Mesenchymal stem cell (in vitro differentiated cells and primary cell): Measurements from ENCODE around the gene RABL6.
"Not testable (repeated sequence)": the region's sequence is repeated elsewhere in the genome, so short reads cannot be mapped to it uniquely, and the experiment has no call there.

Source experiments
- DNase-seq: peaks from one replicate; pipeline ENCODE4 v3.0.0-alpha.2; 2013
- H2AFZ ChIP-seq: one replicate; pipeline ENCODE4 v1.6.1; 2013; ENCODE audit warnings: low read depth, mild to moderate bottlenecking, control low read depth, inconsistent platforms, low read length, moderate library complexity
- H2AK5ac ChIP-seq: 2 replicates; pipeline ENCODE4 v1.6.1; 2013; ENCODE audit warnings: low read length, moderate library complexity, mild to moderate bottlenecking, inconsistent platforms; ENCODE audit not compliant: severe bottlenecking
- H2BK120ac ChIP-seq: one replicate; pipeline ENCODE4 v1.6.1; 2013; ENCODE audit warnings: low read depth, mild to moderate bottlenecking, inconsistent platforms, low read length, moderate library complexity
- H2BK12ac ChIP-seq, 2 experiments: one replicate each; pipeline ENCODE4 v1.6.1; 2013; ENCODE audit warnings: inconsistent platforms in 2 of 2, low read length in 2 of 2, mild to moderate bottlenecking in 2 of 2, moderate library complexity in 2 of 2, control low read depth in 1 of 2
- H2BK15ac ChIP-seq: one replicate; pipeline ENCODE4 v1.6.1; 2013; ENCODE audit warnings: mild to moderate bottlenecking, low read depth, inconsistent platforms; ENCODE audit not compliant: poor library complexity, severe bottlenecking
- H2BK5ac ChIP-seq: 2 replicates; pipeline ENCODE4 v1.6.1; 2013; ENCODE audit warnings: low read depth, mild to moderate bottlenecking, low read length, control low read depth, inconsistent platforms; ENCODE audit not compliant: poor library complexity, severe bottlenecking
- H3K14ac ChIP-seq, 2 experiments: one replicate each; pipeline ENCODE4 v1.6.1; 2013; ENCODE audit warnings: inconsistent platforms in 2 of 2, low read length in 2 of 2, control low read depth in 1 of 2, mild to moderate bottlenecking in 1 of 2, moderate library complexity in 1 of 2
- H3K18ac ChIP-seq, 2 experiments: one replicate each; pipeline ENCODE4 v1.6.1; 2013; ENCODE audit warnings: inconsistent platforms in 2 of 2, low read length in 2 of 2, control low read depth in 1 of 2, low read depth in 1 of 2, mild to moderate bottlenecking in 1 of 2
- H3K23ac ChIP-seq, 2 experiments: one replicate each; pipeline ENCODE4 v1.6.1; 2013; ENCODE audit warnings: inconsistent platforms in 2 of 2, low read length in 2 of 2, mild to moderate bottlenecking in 2 of 2, moderate library complexity in 2 of 2, control low read depth in 1 of 2
- H3K27ac ChIP-seq: 2 replicates; pipeline ENCODE4 v1.5.1; 2013; ENCODE audit warnings: mild to moderate bottlenecking, moderate library complexity, low read length, control low read depth, inconsistent platforms; ENCODE audit not compliant: poor library complexity, severe bottlenecking
- H3K27me3 ChIP-seq, 2 experiments: 2 replicates each; pipeline versions ENCODE4 v1.6.1 to v1.7.0; 2013; ENCODE audit warnings: low read length in 2 of 2, mild to moderate bottlenecking in 2 of 2, moderate library complexity in 2 of 2, control low read depth in 1 of 2, inconsistent platforms in 1 of 2; ENCODE audit not compliant: control insufficient read depth in 1 of 2, insufficient read depth in 1 of 2
- H3K36me3 ChIP-seq, 2 experiments: 2 replicates each; pipeline versions ENCODE4 v1.6.1 to v1.7.0; 2013; ENCODE audit warnings: low read length in 2 of 2, control low read depth in 1 of 2, inconsistent platforms in 1 of 2, low read depth in 1 of 2, mild to moderate bottlenecking in 1 of 2; ENCODE audit not compliant: insufficient read depth in 2 of 2, control insufficient read depth in 1 of 2
- H3K4ac ChIP-seq, 2 experiments: one replicate each; pipeline ENCODE4 v1.6.1; 2013; ENCODE audit warnings: inconsistent platforms in 2 of 2, low read length in 2 of 2, mild to moderate bottlenecking in 2 of 2, moderate library complexity in 2 of 2, control low read depth in 1 of 2, low read depth in 1 of 2
- H3K4me1 ChIP-seq: 2 replicates; pipeline ENCODE4 v1.6.1; 2013; ENCODE audit warnings: low read depth, low read length, control low read depth; ENCODE audit not compliant: control insufficient read depth, insufficient read depth
- H3K4me2 ChIP-seq: 2 replicates; pipeline ENCODE4 v1.6.1; 2013; ENCODE audit warnings: low read length, mild to moderate bottlenecking, inconsistent platforms; ENCODE audit not compliant: poor library complexity, severe bottlenecking
- H3K4me3 ChIP-seq, 2 experiments: 2 replicates each; pipeline versions ENCODE4 v1.5.1 to v1.7.0; 2013; ENCODE audit warnings: low read length in 2 of 2, mild to moderate bottlenecking in 2 of 2, control low read depth in 1 of 2, low read depth in 1 of 2; ENCODE audit not compliant: insufficient read depth in 1 of 2
- H3K79me1 ChIP-seq: replicated peaks from 2 replicates; pipeline ENCODE4 v1.6.1; 2013; ENCODE audit warnings: mild to moderate bottlenecking, control low read depth, low read length, inconsistent platforms; ENCODE audit not compliant: poor library complexity, severe bottlenecking
- H3K9ac ChIP-seq: 2 replicates; pipeline ENCODE4 v1.7.0; 2013; ENCODE audit warnings: mild to moderate bottlenecking, low read length, moderate library complexity
- H3K9me3 ChIP-seq: 2 replicates; pipeline ENCODE4 v1.7.0; 2013; ENCODE audit warnings: mild to moderate bottlenecking, low read length; ENCODE audit not compliant: control insufficient read depth
- H4K8ac ChIP-seq: one replicate; pipeline ENCODE4 v1.6.1; 2013; ENCODE audit warnings: inconsistent platforms, mild to moderate bottlenecking, low read length, moderate library complexity
- H4K91ac ChIP-seq: one replicate; pipeline ENCODE4 v1.6.1; 2013; ENCODE audit warnings: mild to moderate bottlenecking, low read length, inconsistent platforms
- whole genome bisulfite sequencing: methylation state at CpG from one replicate; pipeline ENCODE4 v1.1.7; 2013; ENCODE audit warnings: mixed read lengths; 5-methylcytosine and 5-hydroxymethylcytosine counted together

RABL6 gene

DNA sequence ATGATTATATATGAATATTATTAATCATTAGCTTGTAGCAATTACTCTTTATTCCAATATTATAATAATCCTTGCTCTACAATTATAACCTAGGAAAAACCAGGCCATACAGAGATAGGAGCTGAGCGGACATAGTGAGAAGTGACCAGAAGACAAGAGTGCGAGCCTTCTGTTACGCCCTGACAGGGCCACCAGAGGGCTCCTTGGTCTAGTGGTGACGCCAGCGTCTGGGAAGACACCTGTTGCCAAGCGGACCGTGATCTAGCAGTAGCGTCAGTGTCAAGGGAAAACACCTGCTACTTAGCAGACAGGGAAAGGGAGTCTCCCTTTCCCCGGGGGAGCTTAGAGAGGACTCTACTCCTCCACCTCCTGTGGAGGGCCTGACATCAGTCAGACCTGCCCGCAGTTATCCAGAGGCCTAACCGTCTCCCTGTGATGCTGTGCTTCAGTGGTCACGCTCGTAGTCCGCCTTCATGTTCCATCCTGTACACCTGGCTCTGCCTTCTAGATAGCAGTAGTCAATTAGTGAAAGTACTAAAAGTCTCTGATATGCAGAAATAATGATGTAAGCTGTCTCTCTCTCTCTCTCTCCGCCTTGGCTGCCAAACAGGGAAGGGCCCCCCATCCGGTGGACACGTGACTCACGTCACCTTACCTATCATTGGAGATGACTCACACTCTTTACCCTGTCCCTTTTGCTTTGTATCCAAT, 41.2 kb upstream of the RABL6 start:
- not testable (repeated sequence) for H2AK5ac ChIP-seq, H3K36me3 ChIP-seq, H3K9ac ChIP-seq, H2BK15ac ChIP-seq, H3K14ac ChIP-seq, H2AFZ ChIP-seq, H3K27ac ChIP-seq, H3K79me1 ChIP-seq, H4K8ac ChIP-seq, H3K4me2 ChIP-seq, H3K18ac ChIP-seq, H3K9me3 ChIP-seq, H4K91ac ChIP-seq, H2BK12ac ChIP-seq, H2BK5ac ChIP-seq, H3K4ac ChIP-seq, H2BK120ac ChIP-seq, H3K4me1 ChIP-seq, H3K4me3 ChIP-seq, H3K23ac ChIP-seq
- 55% methylated on average over 14 of the region's 18 CpGs for WGBS
- peaks cover 33 to 38% of the 10 kb centered on the region in 2 experiments for H3K27me3 ChIP-seq
- DNase-seq = peak; percentile 64

DNA sequence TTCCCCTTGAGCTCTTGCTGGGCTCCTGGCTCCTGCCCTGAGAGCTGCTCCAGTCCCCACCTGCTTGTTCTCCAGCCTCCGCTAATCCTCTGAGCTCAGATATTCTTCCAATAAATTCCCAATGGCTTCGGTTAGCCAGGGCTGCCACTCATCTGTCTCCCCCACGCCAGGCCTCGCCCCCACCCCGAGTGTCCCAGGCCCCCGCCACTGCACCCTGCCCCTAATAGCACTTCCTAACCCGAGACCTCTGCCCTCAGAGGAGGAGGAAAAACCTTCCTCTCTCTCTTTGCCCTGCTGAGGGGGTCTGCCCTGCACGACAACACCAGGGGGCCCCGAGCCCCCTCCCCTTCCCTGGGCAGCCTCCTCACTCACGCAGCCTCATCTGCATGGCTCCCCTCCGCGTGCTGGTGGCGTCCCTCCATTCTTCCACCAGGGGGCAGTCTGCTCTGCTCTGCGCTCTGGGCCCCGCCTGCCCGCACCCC, 38.0 kb upstream of the RABL6 start:
- Histone ChIP-seq H3K4me3 (no peak overlapping the region), H2AK5ac (no peak overlapping the region), H3K9ac (no peak overlapping the region), H3K23ac (no peak overlapping the region), H3K4me1 (peaks cover 2% of the 10 kb centered on the region), H2BK5ac (no peak overlapping the region), H3K14ac (no peak overlapping the region), H2BK12ac (no peak overlapping the region), H3K27me3 (peaks cover 18 to 38% of the 10 kb centered on the region in 2 experiments), H3K27ac (no peak overlapping the region), H2BK120ac (no peak overlapping the region), H3K79me1 (no peaks in the 10 kb centered on the region), H4K8ac (no peak overlapping the region), H3K4ac (no peak overlapping the region), H2BK15ac (no peak overlapping the region), H4K91ac (no peak overlapping the region), H3K36me3 (no peaks in the 10 kb centered on the region), H3K18ac (no peak overlapping the region), H2AFZ (no peak overlapping the region), H3K4me2 (no peak overlapping the region), H3K9me3 (peaks cover 13% of the 10 kb centered on the region)
- DNase-seq = no peak
- 32% methylated on average over 8 of the region's 16 CpGs for WGBS

DNA sequence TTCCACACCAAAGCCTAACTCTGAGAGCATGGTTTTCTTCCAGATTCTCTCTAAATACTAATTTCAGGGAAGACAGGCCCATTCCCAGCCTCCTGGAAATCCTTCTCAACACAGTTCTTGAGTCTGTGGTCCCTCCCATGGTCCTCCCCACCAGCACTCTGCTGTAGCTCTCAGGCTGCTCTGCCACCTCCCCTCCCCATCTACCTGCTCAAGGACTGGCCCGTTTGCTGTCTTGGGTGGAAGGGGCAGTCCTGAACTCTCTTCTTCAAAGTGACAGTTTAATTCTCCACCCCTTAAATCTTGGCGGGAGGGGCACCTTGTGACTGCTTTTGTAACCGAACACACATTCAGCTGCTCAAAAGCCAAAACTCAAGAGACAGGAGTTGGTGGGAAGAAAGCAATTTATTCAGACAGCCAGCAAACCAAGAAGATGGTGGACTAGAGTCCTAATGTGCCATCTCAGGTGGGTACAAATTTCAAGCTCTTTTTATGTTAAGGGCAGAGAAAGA, 35.8 kb upstream of the RABL6 start:
- peaks cover 12 to 42% of the 10 kb centered on the region in 2 experiments for H3K27me3 ChIP-seq
- no peak overlapping the region for H2AFZ ChIP-seq
- H3K4ac ChIP-seq = no peak overlapping the region
- H3K4me1 ChIP-seq = peaks cover 2% of the 10 kb centered on the region
- no peak overlapping the region for H3K14ac ChIP-seq
- H2BK120ac ChIP-seq = no peak overlapping the region
- no peak overlapping the region for H3K23ac ChIP-seq
- peaks cover 13% of the 10 kb centered on the region for H3K9me3 ChIP-seq
- no peak overlapping the region for H3K9ac ChIP-seq
- H3K4me3 ChIP-seq = no peak overlapping the region
- DNase-seq = no peak
- H3K4me2 ChIP-seq = no peak overlapping the region
- no peak overlapping the region for H3K18ac ChIP-seq
- no peak overlapping the region for H3K27ac ChIP-seq
- H2BK12ac ChIP-seq = no peak overlapping the region
- H2BK15ac ChIP-seq = no peak overlapping the region
- WGBS = 89% methylated on average over 3 of the region's 3 CpGs
- H3K36me3 ChIP-seq = no peaks in the 10 kb centered on the region
- no peak overlapping the region for H4K8ac ChIP-seq
- no peak overlapping the region for H2AK5ac ChIP-seq
- no peak overlapping the region for H2BK5ac ChIP-seq
- peak overlapping the region; percentile 27 for H4K91ac ChIP-seq
- H3K79me1 ChIP-seq = no peaks in the 10 kb centered on the region

DNA sequence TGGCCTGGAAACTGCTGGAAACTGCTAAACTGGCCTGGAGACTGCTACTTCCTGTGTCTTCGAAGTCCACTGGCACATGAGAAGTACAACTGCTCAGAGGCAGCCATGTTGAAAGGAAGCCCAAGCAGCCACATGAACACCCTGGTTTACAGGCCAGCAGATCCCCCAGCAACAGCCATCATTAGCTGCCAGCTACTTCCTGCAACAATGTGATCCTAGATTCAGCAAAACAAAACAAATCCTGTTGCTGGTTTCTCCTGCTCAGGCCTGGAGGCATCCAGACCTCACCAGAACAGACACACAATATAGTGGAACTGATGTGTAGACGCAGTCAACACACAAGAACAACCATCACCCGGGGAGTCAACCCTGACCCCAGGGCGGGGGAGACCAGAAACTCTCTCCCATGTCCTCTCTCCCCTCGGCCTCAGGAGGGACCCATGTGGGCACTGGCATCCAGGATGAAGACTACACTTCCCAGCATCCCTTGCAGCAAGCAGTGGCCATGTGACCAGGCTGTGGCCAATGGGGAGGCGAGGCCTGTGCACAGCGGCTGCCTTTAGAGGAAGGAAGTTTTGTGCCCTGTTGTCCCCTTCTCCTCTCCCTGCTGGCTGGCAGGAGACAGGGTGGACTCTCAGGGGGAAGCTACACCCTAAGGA, 34.2 kb upstream of the RABL6 start:
- 88% methylated on average over 7 of the region's 7 CpGs for WGBS
- Histone ChIP-seq H3K9ac (no peak overlapping the region), H2BK120ac (no peak overlapping the region), H3K4me1 (peaks cover 2% of the 10 kb centered on the region), H3K36me3 (no peaks in the 10 kb centered on the region), H2AK5ac (no peak overlapping the region), H3K27ac (no peak overlapping the region), H2AFZ (no peak overlapping the region), H2BK12ac (no peak overlapping the region), H4K8ac (no peak overlapping the region), H3K14ac (peak overlapping the region in 1 of 2 experiments; percentile 55), H2BK5ac (no peak overlapping the region), H3K18ac (no peak overlapping the region), H3K4me3 (peak overlapping the region in 1 of 2 experiments; percentile 23), H3K27me3 (peaks cover 16 to 45% of the 10 kb centered on the region in 2 experiments), H4K91ac (no peak overlapping the region), H3K79me1 (no peaks in the 10 kb centered on the region), H2BK15ac (no peak overlapping the region), H3K9me3 (peaks cover 13% of the 10 kb centered on the region), H3K4me2 (no peak overlapping the region), H3K23ac (no peak overlapping the region), H3K4ac (no peak overlapping the region)
- DNase-seq = no peak
